ENCODE measurements around the gene MARK3. TPM values are rescaled to one million over a fixed set of nuclear protein-coding genes. Genes with fewer than 3 reads are reported as not detected.

MARK3 gene
- total RNA-seq, 4 donors from 2014 or later = 50.7 to 111 (median 89.1) TPM

DNA sequence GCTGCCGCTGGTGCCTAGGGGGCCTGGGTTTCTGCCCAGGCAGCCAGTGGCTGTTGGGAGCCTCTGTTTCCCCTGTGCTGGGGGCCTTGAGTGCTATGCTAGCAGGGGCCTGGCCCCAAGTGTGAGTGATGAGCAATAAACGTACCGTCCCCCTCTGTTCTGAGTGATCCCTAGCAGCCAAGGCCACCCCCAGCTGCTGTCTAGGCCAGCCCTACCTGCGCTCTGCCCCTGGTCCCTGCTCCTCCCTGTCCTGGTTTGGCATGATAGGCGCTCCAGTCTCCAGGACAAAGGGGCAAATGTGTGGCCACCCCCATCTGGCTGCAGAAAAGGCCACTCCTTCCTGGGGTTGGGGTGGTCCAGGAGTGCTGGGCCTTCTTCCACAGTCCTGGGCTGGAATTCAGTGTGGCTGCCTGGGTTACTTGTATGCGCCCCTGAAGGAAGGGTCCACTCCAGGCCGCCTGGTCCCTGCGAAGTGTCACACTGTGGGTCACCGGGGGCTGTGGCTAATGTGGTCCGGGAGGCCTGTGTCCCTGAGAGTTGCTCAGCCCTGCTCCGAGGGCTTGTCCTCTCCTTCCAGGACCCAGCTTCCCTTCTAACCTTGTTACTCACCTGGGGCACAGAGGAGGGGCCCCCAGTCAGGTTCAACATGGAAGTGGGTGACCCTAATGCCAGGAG, 150.8 kb downstream of the MARK3 start:
- peaks cover 0 to 40% of the 10 kb centered on the region in 2 donors for H3K4me1 ChIP-seq
- no peak overlapping the region for H3K4me3 ChIP-seq
- H3K36me3 ChIP-seq = no peaks in the 10 kb centered on the region
- no peaks in the 10 kb centered on the region for H3K9me3 ChIP-seq
- no peaks in the 10 kb centered on the region for H3K27me3 ChIP-seq
- TF ChIP-seq, protein P1, sequence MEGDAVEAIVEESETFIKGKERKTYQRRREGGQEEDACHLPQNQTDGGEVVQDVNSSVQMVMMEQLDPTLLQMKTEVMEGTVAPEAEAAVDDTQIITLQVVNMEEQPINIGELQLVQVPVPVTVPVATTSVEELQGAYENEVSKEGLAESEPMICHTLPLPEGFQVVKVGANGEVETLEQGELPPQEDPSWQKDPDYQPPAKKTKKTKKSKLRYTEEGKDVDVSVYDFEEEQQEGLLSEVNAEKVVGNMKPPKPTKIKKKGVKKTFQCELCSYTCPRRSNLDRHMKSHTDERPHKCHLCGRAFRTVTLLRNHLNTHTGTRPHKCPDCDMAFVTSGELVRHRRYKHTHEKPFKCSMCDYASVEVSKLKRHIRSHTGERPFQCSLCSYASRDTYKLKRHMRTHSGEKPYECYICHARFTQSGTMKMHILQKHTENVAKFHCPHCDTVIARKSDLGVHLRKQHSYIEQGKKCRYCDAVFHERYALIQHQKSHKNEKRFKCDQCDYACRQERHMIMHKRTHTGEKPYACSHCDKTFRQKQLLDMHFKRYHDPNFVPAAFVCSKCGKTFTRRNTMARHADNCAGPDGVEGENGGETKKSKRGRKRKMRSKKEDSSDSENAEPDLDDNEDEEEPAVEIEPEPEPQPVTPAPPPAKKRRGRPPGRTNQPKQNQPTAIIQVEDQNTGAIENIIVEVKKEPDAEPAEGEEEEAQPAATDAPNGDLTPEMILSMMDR (IDR thresholded peaks at IDR 0.05) = no peak
- no peak for TF ChIP-seq POLR2A (IDR thresholded peaks at IDR 0.05)
- intact Hi-C loops (cut with DNase I; ENCODE audit: low total_unique reads) = no loop called here
- H3K27ac ChIP-seq = peak overlapping the region; percentile 89 to 90
- DNase-seq = no peak

DNA sequence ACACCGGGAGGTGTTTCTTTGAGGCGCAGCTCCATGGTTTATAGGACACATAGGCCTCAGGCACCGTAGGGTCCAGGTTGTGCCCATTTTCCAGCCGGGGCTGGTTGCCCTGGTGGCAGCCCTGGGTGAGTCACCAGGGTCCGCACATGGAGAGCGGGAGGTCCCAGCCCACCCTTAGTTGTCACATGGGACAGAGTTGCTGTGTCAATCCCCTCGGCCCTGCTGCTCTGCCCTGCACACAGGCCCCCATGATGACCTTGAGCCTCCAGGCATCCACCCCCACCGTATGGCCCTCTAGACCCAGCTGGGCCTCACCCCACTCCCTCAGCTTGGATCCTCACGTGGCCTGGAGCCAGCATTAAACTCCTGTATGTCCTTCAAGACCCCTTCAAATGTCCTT, 151.5 kb downstream of the MARK3 start:
- H3K36me3 ChIP-seq = no peaks in the 10 kb centered on the region

DNA sequence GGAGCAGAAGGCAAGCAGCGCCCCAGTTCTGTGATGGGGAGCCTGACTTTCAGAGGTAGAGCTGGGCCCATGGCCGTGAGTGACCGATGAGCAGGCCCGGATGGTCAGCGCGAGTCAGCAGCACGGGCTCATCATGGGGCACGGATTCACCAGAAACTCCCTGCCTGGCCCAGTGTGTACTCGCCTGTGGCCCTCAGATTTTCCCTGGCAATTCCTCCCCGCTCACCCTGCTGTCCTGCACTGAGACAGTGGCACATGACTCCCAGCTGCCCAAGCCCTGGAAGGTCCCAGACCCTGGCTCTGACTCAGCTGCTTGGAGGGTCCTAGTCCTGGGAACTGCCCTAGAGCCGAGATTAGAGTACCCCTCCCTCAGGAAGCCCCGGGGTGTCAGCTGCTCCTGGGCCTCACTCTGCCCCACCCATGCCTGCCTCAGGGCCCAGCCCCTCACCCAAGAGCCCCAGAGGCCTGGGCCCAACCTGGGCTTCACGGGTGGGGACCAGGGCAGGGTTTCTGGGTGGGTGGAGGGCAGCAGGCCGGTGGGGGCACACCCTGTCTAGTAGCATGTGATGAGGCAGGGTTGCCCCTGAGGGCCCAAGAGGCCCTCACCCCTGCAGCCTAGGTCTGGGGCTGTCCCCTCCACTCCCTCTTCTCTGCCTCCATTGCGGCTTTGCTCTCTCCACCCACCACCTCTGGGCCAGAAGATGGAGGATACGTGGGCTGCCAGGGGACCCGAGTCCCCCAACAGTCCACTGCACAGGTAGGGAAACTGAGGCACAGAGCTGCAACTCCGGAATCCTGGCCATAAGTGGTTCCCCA, 152.2 kb downstream of the MARK3 start:
- Histone ChIP-seq H3K9me3 (no peaks in the 10 kb centered on the region), H3K27ac (peak overlapping the region; percentile 6 to 90), H3K4me1 (peaks cover 0 to 54% of the 10 kb centered on the region in 2 donors), H3K4me3 (no peak overlapping the region), H3K36me3 (no peaks in the 10 kb centered on the region), H3K27me3 (no peaks in the 10 kb centered on the region)
- TF ChIP-seq POLR2A (IDR thresholded peaks at IDR 0.05) = no peak
- TF ChIP-seq, protein P1 (IDR thresholded peaks at IDR 0.05) = no peak
- intact Hi-C loops (cut with DNase I; ENCODE audit: low total_unique reads) = no loop called here
- no peak for DNase-seq

More for the DNA sequence above, 151.5 kb downstream of the MARK3 start:
- TF ChIP-seq POLR2A (IDR thresholded peaks at IDR 0.05) = no peak
- TF ChIP-seq, protein P1 (IDR thresholded peaks at IDR 0.05) = no peak
- Histone ChIP-seq H3K27me3 (no peaks in the 10 kb centered on the region), H3K4me3 (no peak overlapping the region), H3K27ac (peak overlapping the region; percentile 4 to 90), H3K4me1 (peaks cover 0 to 47% of the 10 kb centered on the region in 2 donors), H3K9me3 (no peaks in the 10 kb centered on the region)
- no peak for DNase-seq
- intact Hi-C loops (cut with DNase I; ENCODE audit: low total_unique reads) = no loop called here

DNA sequence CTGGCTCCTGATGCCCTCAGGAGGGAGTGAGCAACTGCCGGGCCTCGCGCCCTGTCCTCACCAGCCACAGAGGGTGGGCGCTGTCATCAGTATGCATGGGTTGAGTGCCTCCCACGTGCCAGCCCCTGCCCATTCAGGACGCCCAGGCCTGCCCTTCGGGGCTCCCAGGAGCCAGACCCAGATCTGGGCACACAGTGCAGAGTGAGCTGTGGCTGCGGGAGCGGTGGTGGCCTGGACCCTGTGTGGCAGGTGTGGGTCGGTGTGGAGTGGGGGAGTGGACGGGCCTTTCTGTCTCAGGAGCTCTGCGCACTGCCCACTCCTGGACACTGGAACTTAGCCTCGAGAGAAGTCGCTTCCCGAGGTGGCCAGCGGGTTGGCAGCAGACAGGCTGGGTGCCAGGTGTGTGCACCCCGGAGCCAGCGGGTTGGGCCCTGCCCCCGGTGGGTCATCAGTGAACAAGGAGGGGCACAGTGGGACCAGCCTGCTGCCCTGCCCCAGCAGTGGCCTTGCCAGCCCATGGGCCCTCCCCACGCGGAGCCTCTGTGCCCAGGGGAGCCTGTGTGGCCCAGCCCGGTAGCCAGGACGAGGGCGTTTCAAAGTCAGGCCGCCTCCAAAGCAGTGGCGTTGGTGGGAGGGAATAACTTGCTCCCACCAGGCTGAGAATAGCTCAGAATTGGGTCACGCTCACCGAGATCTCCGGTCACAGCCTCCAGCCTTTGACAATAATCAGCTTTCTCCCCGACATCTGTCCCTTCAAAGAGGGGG, 153.3 kb downstream of the MARK3 start:
- H3K36me3 ChIP-seq = no peaks in the 10 kb centered on the region
- H3K4me3 ChIP-seq = no peak overlapping the region
- peak in 1 of 2 donors; percentile 61 for DNase-seq
- TF ChIP-seq, protein P1 (IDR thresholded peaks at IDR 0.05) = no peak
- no peak for TF ChIP-seq POLR2A (IDR thresholded peaks at IDR 0.05)
- H3K27me3 ChIP-seq = no peaks in the 10 kb centered on the region
- peaks cover 0 to 59% of the 10 kb centered on the region in 2 donors for H3K4me1 ChIP-seq
- intact Hi-C loops (cut with DNase I; ENCODE audit: low total_unique reads) = no loop called here
- no peaks in the 10 kb centered on the region for H3K9me3 ChIP-seq
- peak overlapping the region; percentile 79 to 90 for H3K27ac ChIP-seq
